Activated naive CD4-positive, alpha-beta T cell treated with anti-CD3 and anti-CD28 coated beads for 36 hours (primary cell): ENCODE results near the gene RFX3. TPM values are rescaled to one million over a fixed set of nuclear protein-coding genes. Genes with fewer than 3 reads are reported as not detected.

Experiments
- CTCF ChIA-PET: fragments of 350-600 bp; sonication (Branson Sonifier 250); formaldehyde crosslinking; loops from one replicate; lab custom pipeline; 2021; ENCODE audit warnings: antibody characterized with exemption; lab: Charles Lee
- DNase-seq: peaks from one replicate; pipeline ENCODE4 v3.0.0-alpha.2; 2020
- H3K27ac Mint-ChIP-seq: one replicate; pipeline ENCODE4 v1.8.0; 2021; ENCODE audit warnings: mild to moderate bottlenecking, mixed read lengths
- H3K27me3 Mint-ChIP-seq: one replicate; pipeline ENCODE4 v1.8.0; 2021; ENCODE audit warnings: low read depth, mixed read lengths
- H3K36me3 Mint-ChIP-seq: one replicate; pipeline ENCODE4 v1.8.0; 2021; ENCODE audit warnings: low read depth, mixed read lengths
- H3K4me1 Mint-ChIP-seq: one replicate; pipeline ENCODE4 v1.8.0; 2021; ENCODE audit warnings: low read depth, mixed read lengths
- H3K4me3 Mint-ChIP-seq: one replicate; pipeline ENCODE4 v1.8.0; 2021; ENCODE audit warnings: mild to moderate bottlenecking, moderate library complexity, mixed read lengths
- H3K9me3 Mint-ChIP-seq: one replicate; pipeline ENCODE4 v1.8.0; 2021; ENCODE audit warnings: mixed read lengths
- intact Hi-C: fragments of 100-400 bp; cut with micrococcal nuclease; formaldehyde crosslinking; loops from one replicate; pipeline ENCODE4 v1.15.1; 2023
- total RNA-seq, 2 experiments: library from RNA; stranded (reverse); gene quantifications; one replicate each; pipeline ENCODE4 v1.2.3, GENCODE V29; 2021

The RFX3 gene
- total RNA-seq, 2 experiments from 2014 or later, result 11.0 to 12.7 TPM

- H3K4me1 Mint-ChIP-seq, result no peaks in the 10 kb centered on the region
- CTCF ChIA-PET, result interaction anchor here (1.0 kb wide), 1 partner anchor 178 kb away, joined by 3 read pairs; no protein-coding TSS in a partner anchor
- H3K9me3 Mint-ChIP-seq, result no peaks in the 10 kb centered on the region
- peaks cover 15% of the 10 kb centered on the region for H3K36me3 Mint-ChIP-seq
- H3K27me3 Mint-ChIP-seq, result no peaks in the 10 kb centered on the region
- DNase-seq, result no peak
- intact Hi-C loops, result no loop called here
- no peak overlapping the region for H3K27ac Mint-ChIP-seq
- H3K4me3 Mint-ChIP-seq, result no peak overlapping the region
These were observed 262.8 kb downstream of the RFX3 start for GRCh38 chr9:3262826-3263529.

DNA sequence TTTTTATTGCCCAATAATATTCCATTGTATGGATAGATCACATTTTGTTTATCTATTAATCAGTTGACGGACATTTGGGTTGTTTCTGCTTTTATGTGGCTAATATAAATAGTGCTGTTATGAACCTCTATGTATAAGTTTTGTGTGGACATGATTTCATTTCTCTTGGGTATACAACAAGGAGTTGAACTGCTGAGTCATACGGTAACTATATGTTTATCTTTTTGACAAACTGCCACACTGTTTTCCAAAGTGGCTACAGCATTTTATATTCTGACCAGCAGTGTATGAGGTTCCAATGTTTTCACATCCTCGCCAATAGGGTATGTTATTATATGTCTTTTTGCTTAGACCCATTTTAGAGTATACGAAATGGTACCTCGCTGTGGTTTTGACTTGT lies 264.3 kb downstream of the RFX3 start:
- Mint-ChIP-seq H3K36me3 (peaks cover 19% of the 10 kb centered on the region), H3K9me3 (no peaks in the 10 kb centered on the region), H3K4me1 (no peaks in the 10 kb centered on the region), H3K27me3 (no peaks in the 10 kb centered on the region), H3K27ac (no peak overlapping the region), H3K4me3 (no peak overlapping the region)
- CTCF ChIA-PET, result interaction anchor here (1.0 kb wide), 1 partner anchor 180 kb away, joined by 3 read pairs; no protein-coding TSS in a partner anchor
- no peak for DNase-seq
- intact Hi-C loops, result no loop called here

- Mint-ChIP-seq H3K9me3 (no peaks in the 10 kb centered on the region), H3K4me3 (no peak overlapping the region), H3K27me3 (no peaks in the 10 kb centered on the region), H3K4me1 (no peaks in the 10 kb centered on the region), H3K27ac (no peak overlapping the region), H3K36me3 (peaks cover 33% of the 10 kb centered on the region)
- intact Hi-C loops, result no loop called here
- DNase-seq, result no peak
- CTCF ChIA-PET, result no interaction called here
These were observed 269.1 kb downstream of the RFX3 start for GRCh38 chr9:3256571-3257330.

GRCh38 chr9:3251309-3251708 lies 274.5 kb downstream of the RFX3 start:
- H3K27ac Mint-ChIP-seq, result no peak overlapping the region
- no peaks in the 10 kb centered on the region for H3K9me3 Mint-ChIP-seq
- CTCF ChIA-PET, result no interaction called here
- intact Hi-C loops, result no loop called here
- no peaks in the 10 kb centered on the region for H3K4me1 Mint-ChIP-seq
- H3K36me3 Mint-ChIP-seq, result peaks cover 24% of the 10 kb centered on the region
- no peaks in the 10 kb centered on the region for H3K27me3 Mint-ChIP-seq
- no peak overlapping the region for H3K4me3 Mint-ChIP-seq
- DNase-seq, result no peak

DNA sequence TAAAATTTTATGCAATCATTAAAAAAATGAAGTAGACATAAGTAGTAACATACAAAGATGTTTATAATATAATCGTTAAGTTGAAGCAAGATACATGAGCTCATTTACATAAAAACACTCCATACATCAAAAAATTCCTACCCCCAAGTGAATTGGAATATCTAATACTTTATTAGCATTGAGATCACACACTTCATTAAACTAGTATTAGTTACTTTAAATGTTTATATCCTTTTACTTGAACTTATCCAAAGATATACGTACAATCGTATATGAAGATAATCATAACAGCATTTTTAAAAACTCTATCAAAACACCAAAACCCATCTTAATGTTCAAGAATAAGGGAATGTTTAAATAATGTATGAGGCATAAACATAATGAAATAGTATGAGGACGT lies 275.1 kb downstream of the RFX3 start:
- Mint-ChIP-seq H3K27ac (no peak overlapping the region), H3K36me3 (peaks cover 24% of the 10 kb centered on the region), H3K9me3 (no peaks in the 10 kb centered on the region), H3K4me3 (no peak overlapping the region), H3K4me1 (no peaks in the 10 kb centered on the region), H3K27me3 (no peaks in the 10 kb centered on the region)
- no peak for DNase-seq
- intact Hi-C loops, result no loop called here
- CTCF ChIA-PET, result interaction anchor here (1.4 kb wide), 1 partner anchor 10 kb away, joined by 4 read pairs; no protein-coding TSS in a partner anchor

GRCh38 chr9:3247211-3247610 lies 278.6 kb downstream of the RFX3 start:
- DNase-seq, result no peak
- intact Hi-C loops, result no loop called here
- Mint-ChIP-seq H3K36me3 (peaks cover 4% of the 10 kb centered on the region), H3K4me3 (no peak overlapping the region), H3K27me3 (no peaks in the 10 kb centered on the region), H3K4me1 (peaks cover 4% of the 10 kb centered on the region), H3K9me3 (no peaks in the 10 kb centered on the region), H3K27ac (no peak overlapping the region)
- CTCF ChIA-PET, result no interaction called here

GRCh38 chr9:3246241-3246640 lies 279.6 kb downstream of the RFX3 start:
- intact Hi-C loops, result no loop called here
- no peak overlapping the region for H3K27ac Mint-ChIP-seq
- no peak for DNase-seq
- H3K36me3 Mint-ChIP-seq, result peaks cover 3% of the 10 kb centered on the region
- no peaks in the 10 kb centered on the region for H3K9me3 Mint-ChIP-seq
- H3K27me3 Mint-ChIP-seq, result no peaks in the 10 kb centered on the region
- H3K4me1 Mint-ChIP-seq, result peaks cover 7% of the 10 kb centered on the region
- CTCF ChIA-PET, result no interaction called here
- H3K4me3 Mint-ChIP-seq, result no peak overlapping the region

GRCh38 chr9:3244963-3245653 lies 280.7 kb downstream of the RFX3 start:
- no peaks in the 10 kb centered on the region for H3K27me3 Mint-ChIP-seq
- no peak for DNase-seq
- no peak overlapping the region for H3K4me3 Mint-ChIP-seq
- H3K27ac Mint-ChIP-seq, result no peak overlapping the region
- CTCF ChIA-PET, result interaction anchor here (1.3 to 1.9 kb wide), 2 partner anchors 15 to 196 kb away, joined by 3 to 8 read pairs; no protein-coding TSS in a partner anchor
- peaks cover 7% of the 10 kb centered on the region for H3K4me1 Mint-ChIP-seq
- intact Hi-C loops, result loop anchor here (5.0 kb wide), 5 partner anchors 388 to 1122 kb away; no protein-coding TSS in a partner anchor
- no peaks in the 10 kb centered on the region for H3K9me3 Mint-ChIP-seq
- H3K36me3 Mint-ChIP-seq, result peaks cover 3% of the 10 kb centered on the region

GRCh38 chr9:3243683-3244082 lies 282.1 kb downstream of the RFX3 start:
- peaks cover 3% of the 10 kb centered on the region for H3K36me3 Mint-ChIP-seq
- CTCF ChIA-PET, result interaction anchor here (1.9 kb wide), 1 partner anchor 198 kb away, joined by 8 read pairs; no protein-coding TSS in a partner anchor
- intact Hi-C loops, result loop anchor here (5.0 kb wide), 5 partner anchors 386 to 1124 kb away; no protein-coding TSS in a partner anchor

DNA sequence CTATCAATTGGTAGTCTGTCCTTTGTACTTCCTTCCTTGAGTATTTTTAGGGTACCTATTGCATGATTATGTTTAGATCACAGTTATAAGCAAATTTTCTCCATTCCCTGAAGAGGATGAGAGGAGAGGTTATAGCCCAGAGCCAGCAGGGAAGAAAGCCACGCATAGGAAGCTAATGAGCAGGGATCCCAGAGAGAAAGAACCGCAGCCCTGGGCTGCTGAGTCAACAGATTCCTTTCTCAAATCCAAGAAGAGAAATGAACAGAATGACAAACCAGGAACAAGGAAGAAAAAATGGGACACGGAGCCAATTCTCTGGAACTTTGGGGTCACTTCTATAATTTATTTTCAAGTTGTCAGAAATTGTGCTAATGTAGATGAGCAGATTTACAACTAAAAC lies 284.5 kb downstream of the RFX3 start:
- intact Hi-C loops, result loop anchor here (2.0 to 5.0 kb wide), 7 partner anchors 284 to 1126 kb away; no protein-coding TSS in a partner anchor
- H3K9me3 Mint-ChIP-seq, result no peaks in the 10 kb centered on the region
- H3K4me3 Mint-ChIP-seq, result no peak overlapping the region
- H3K36me3 Mint-ChIP-seq, result peaks cover 6% of the 10 kb centered on the region
- H3K27me3 Mint-ChIP-seq, result no peaks in the 10 kb centered on the region
- CTCF ChIA-PET, result interaction anchor here (0.6 to 2.8 kb wide), 23 partner anchors 9 to 1139 kb away, joined by 3 to 33 read pairs (median 4); no protein-coding TSS in a partner anchor
- no peak overlapping the region for H3K27ac Mint-ChIP-seq
- peaks cover 7% of the 10 kb centered on the region for H3K4me1 Mint-ChIP-seq
- DNase-seq, result no peak

More at GRCh38 chr9:3243683-3244082, 282.1 kb downstream of the RFX3 start:
- peaks cover 7% of the 10 kb centered on the region for H3K4me1 Mint-ChIP-seq
- no peak for DNase-seq
- H3K27ac Mint-ChIP-seq, result no peak overlapping the region
- H3K4me3 Mint-ChIP-seq, result no peak overlapping the region
- no peaks in the 10 kb centered on the region for H3K27me3 Mint-ChIP-seq
- no peaks in the 10 kb centered on the region for H3K9me3 Mint-ChIP-seq

DNA sequence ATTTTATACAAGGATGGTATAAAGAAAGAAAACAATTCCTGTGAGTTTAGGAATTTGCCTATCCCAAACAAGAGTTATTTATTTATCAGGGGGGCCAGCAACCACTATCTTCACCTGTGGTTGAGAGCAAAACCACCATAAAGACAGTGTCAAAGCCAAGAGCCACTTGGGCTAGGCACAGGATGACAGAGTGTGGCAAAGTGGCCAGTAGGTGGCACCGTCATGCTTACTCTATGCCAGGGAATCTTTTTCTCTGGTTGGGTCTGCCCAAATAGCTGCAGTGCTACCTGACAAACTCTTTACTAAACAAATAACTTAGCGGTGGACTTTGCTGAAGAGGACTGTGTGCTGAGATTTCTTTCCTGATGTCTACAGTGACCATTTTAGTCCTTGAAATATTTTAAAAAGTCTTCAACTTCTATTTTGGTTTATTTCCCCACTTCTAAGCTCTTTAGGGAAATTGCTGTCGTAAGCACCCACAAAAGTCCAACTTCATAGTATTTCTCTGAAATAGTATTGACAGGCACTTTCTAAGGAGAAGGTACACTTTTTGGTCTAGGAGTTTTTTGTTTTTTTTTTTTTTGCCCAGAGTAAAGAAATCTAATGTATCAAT lies 285.0 kb downstream of the RFX3 start:
- DNase-seq, result peak; percentile 85
- CTCF ChIA-PET, result interaction anchor here (0.6 to 2.8 kb wide), 23 partner anchors 9 to 1139 kb away, joined by 3 to 33 read pairs (median 4); no protein-coding TSS in a partner anchor
- Mint-ChIP-seq H3K27ac (no peak overlapping the region), H3K4me3 (no peak overlapping the region), H3K36me3 (peaks cover 8% of the 10 kb centered on the region), H3K4me1 (peaks cover 7% of the 10 kb centered on the region), H3K9me3 (no peaks in the 10 kb centered on the region), H3K27me3 (no peaks in the 10 kb centered on the region)
- intact Hi-C loops, result loop anchor here (1.0 to 5.0 kb wide), 9 partner anchors 201 to 1127 kb away; no protein-coding TSS in a partner anchor
